ENCODE results near the gene PANX2. TPM values are rescaled to one million over a fixed set of nuclear protein-coding genes. Genes with fewer than 3 reads are reported as not detected.

Gene PANX2
- total RNA-seq, 1 experiment from 2014 or later = 9.4 TPM

Other genes with a start within 250 kb of the PANX2 start
- 61.7 and 72.8 TPM in 2 replicates for gene PIM3, start 210.0 kb upstream of the PANX2 start, total RNA-seq (2014; rRNA removed)
- gene IL17REL, start 158.0 kb upstream of the PANX2 start, total RNA-seq (2014; rRNA removed) = 0.04 TPM in 1 of 2 replicates, not detected in the other
- gene TTLL8, start 112.4 kb upstream of the PANX2 start, total RNA-seq (2014; rRNA removed) = not detected in 2 replicates
- gene MLC1, start 85.3 kb upstream of the PANX2 start, total RNA-seq (2014; rRNA removed) = 0.62 TPM in 1 of 2 replicates, not detected in the other
- gene MOV10L1, start 80.7 kb upstream of the PANX2 start, total RNA-seq (2014; rRNA removed) = 0.26 and 1.6 TPM in 2 replicates
- gene TRABD, start 15.2 kb downstream of the PANX2 start, total RNA-seq (2014; rRNA removed) = 53.4 and 59.8 TPM in 2 replicates
- gene SELENOO, start 30.3 kb downstream of the PANX2 start, total RNA-seq (2014; rRNA removed) = 32.8 and 37.4 TPM in 2 replicates
- 32.1 and 39.5 TPM in 2 replicates for gene TUBGCP6, start 74.3 kb downstream of the PANX2 start, total RNA-seq (2014; rRNA removed)
- 25.8 and 34.5 TPM in 2 replicates for gene HDAC10, start 80.5 kb downstream of the PANX2 start, total RNA-seq (2014; rRNA removed)
- gene MAPK12, start 91.0 kb downstream of the PANX2 start, total RNA-seq (2014; rRNA removed) = 22.4 and 22.5 TPM in 2 replicates
- gene MAPK11, start 99.6 kb downstream of the PANX2 start, total RNA-seq (2014; rRNA removed) = 7.0 and 7.6 TPM in 2 replicates
- 68.2 and 82.9 TPM in 2 replicates for gene PLXNB2, start 136.9 kb downstream of the PANX2 start, total RNA-seq (2014; rRNA removed)
- gene DENND6B, start 156.3 kb downstream of the PANX2 start, total RNA-seq (2014; rRNA removed) = 1.1 and 1.7 TPM in 2 replicates
- gene PPP6R2, start 172.6 kb downstream of the PANX2 start, total RNA-seq (2014; rRNA removed) = 46.2 and 54.0 TPM in 2 replicates